HEK293 (cell line): ENCODE measurements around the gene ALG8.

Source experiments
- HOXC10 ChIP-seq: sonication (generic); formaldehyde crosslinking; IDR thresholded peaks from 2 replicates; pipeline ENCODE4 v1.8.1; 2023; ENCODE audit warnings: mild to moderate bottlenecking, missing genetic modification reagents
- KLF8 ChIP-seq: fragments of 450-650 bp; formaldehyde crosslinking; IDR thresholded peaks from 2 replicates; pipeline ENCODE4 v1.5.1; 2016; ENCODE audit warnings: missing biosample characterization, missing genetic modification characterization
- KLF9 ChIP-seq: fragments of 450-650 bp; formaldehyde crosslinking; IDR thresholded peaks from 2 replicates; pipeline ENCODE4 v1.5.1; 2016; ENCODE audit warnings: missing biosample characterization, missing genetic modification characterization, low read depth
- OSR2 ChIP-seq: fragments of 450-650 bp; formaldehyde crosslinking; IDR thresholded peaks from 2 replicates; pipeline ENCODE4 v1.5.1; 2016; ENCODE audit warnings: missing biosample characterization, missing genetic modification characterization
- PRDM4 ChIP-seq: fragments of 450-650 bp; formaldehyde crosslinking; IDR thresholded peaks from 2 replicates; pipeline ENCODE4 v1.5.1; 2017; ENCODE audit warnings: missing biosample characterization, missing genetic modification characterization
- SETDB1 ChIP-seq: IDR thresholded peaks from one replicate; pipeline ENCODE4 v1.6.1; 2017; ENCODE audit warnings: mild to moderate bottlenecking, low read length, moderate library complexity, mixed read lengths; ENCODE audit not compliant: insufficient read length
- TRIM28 ChIP-seq: IDR thresholded peaks from 2 replicates; pipeline ENCODE4 v1.6.1; 2011; ENCODE audit warnings: low read length, control low read depth, borderline replicate concordance
- WT1 ChIP-seq: fragments of 450-650 bp; formaldehyde crosslinking; IDR thresholded peaks from 2 replicates; pipeline ENCODE4 v1.5.1; 2016; ENCODE audit warnings: missing biosample characterization, missing genetic modification characterization
- YY2 ChIP-seq: fragments of 450-650 bp; formaldehyde crosslinking; IDR thresholded peaks from 2 replicates; pipeline ENCODE4 v1.5.1; 2016; ENCODE audit warnings: missing biosample characterization, missing genetic modification characterization
- ZBTB11 ChIP-seq: fragments of 450-650 bp; formaldehyde crosslinking; conservative IDR thresholded peaks from 2 replicates; pipeline ENCODE4 v1.5.1; 2016; ENCODE audit warnings: low read depth, missing biosample characterization, missing genetic modification characterization
- ZBTB7A ChIP-seq: fragments of 450-650 bp; formaldehyde crosslinking; IDR thresholded peaks from 2 replicates; pipeline ENCODE4 v1.5.1; 2016; ENCODE audit warnings: low read depth, missing biosample characterization, missing genetic modification characterization
- ZBTB8A ChIP-seq: fragments of 450-650 bp; formaldehyde crosslinking; IDR thresholded peaks from 2 replicates; pipeline ENCODE4 v1.5.1; 2016; ENCODE audit warnings: missing biosample characterization, missing genetic modification characterization
- ZFHX2 ChIP-seq: fragments of 450-650 bp; formaldehyde crosslinking; conservative IDR thresholded peaks from 2 replicates; pipeline ENCODE4 v1.5.1; 2016; ENCODE audit warnings: missing biosample characterization, missing genetic modification characterization
- ZFP3 ChIP-seq: fragments of 450-650 bp; formaldehyde crosslinking; IDR thresholded peaks from 2 replicates; pipeline ENCODE4 v1.5.1; 2016; ENCODE audit warnings: low read depth, missing biosample characterization, missing genetic modification characterization
- ZIC2 ChIP-seq: fragments of 450-650 bp; formaldehyde crosslinking; IDR thresholded peaks from 2 replicates; pipeline ENCODE4 v1.5.1; 2016; ENCODE audit warnings: missing biosample characterization, missing genetic modification characterization
- ZNF132 ChIP-seq: fragments of 450-650 bp; formaldehyde crosslinking; IDR thresholded peaks from 2 replicates; pipeline ENCODE4 v1.5.1; 2017; ENCODE audit warnings: missing biosample characterization, missing genetic modification characterization, borderline replicate concordance
- ZNF140 ChIP-seq: fragments of 450-650 bp; formaldehyde crosslinking; IDR thresholded peaks from 2 replicates; pipeline ENCODE4 v1.5.1; 2016; ENCODE audit warnings: missing biosample characterization, missing genetic modification characterization
- ZNF148 ChIP-seq: fragments of 450-650 bp; formaldehyde crosslinking; IDR thresholded peaks from 2 replicates; pipeline ENCODE4 v1.5.0; 2017; ENCODE audit warnings: missing biosample characterization, missing genetic modification characterization, borderline replicate concordance
- ZNF214 ChIP-seq: fragments of 450-650 bp; formaldehyde crosslinking; IDR thresholded peaks from 2 replicates; pipeline ENCODE4 v1.5.1; 2017; ENCODE audit warnings: missing biosample characterization, mild to moderate bottlenecking, missing genetic modification characterization, borderline replicate concordance
- ZNF239 ChIP-seq: fragments of 450-650 bp; formaldehyde crosslinking; IDR thresholded peaks from 2 replicates; pipeline ENCODE4 v1.5.1; 2016; ENCODE audit warnings: missing biosample characterization, missing genetic modification characterization
- ZNF48 ChIP-seq: fragments of 450-650 bp; formaldehyde crosslinking; IDR thresholded peaks from 2 replicates; pipeline ENCODE4 v1.5.1; 2016; ENCODE audit warnings: missing biosample characterization, missing genetic modification characterization
- ZNF501 ChIP-seq: fragments of 450-650 bp; formaldehyde crosslinking; IDR thresholded peaks from 2 replicates; pipeline ENCODE4 v1.5.1; 2016; ENCODE audit warnings: missing biosample characterization, missing genetic modification characterization
- ZNF510 ChIP-seq: fragments of 450-650 bp; formaldehyde crosslinking; IDR thresholded peaks from 2 replicates; pipeline ENCODE4 v1.5.1; 2018; ENCODE audit warnings: mild to moderate bottlenecking, missing genetic modification characterization, missing biosample characterization; ENCODE audit not compliant: insufficient replicate concordance
- ZNF521 ChIP-seq: fragments of 450-650 bp; formaldehyde crosslinking; IDR thresholded peaks from 2 replicates; pipeline ENCODE4 v1.5.1; 2017; ENCODE audit warnings: missing biosample characterization, mild to moderate bottlenecking, missing genetic modification characterization
- ZNF529 ChIP-seq: fragments of 450-650 bp; formaldehyde crosslinking; IDR thresholded peaks from 2 replicates; pipeline ENCODE4 v1.5.1; 2017; ENCODE audit warnings: missing genetic modification characterization, missing biosample characterization; ENCODE audit not compliant: insufficient replicate concordance
- ZNF596 ChIP-seq: fragments of 450-650 bp; IDR thresholded peaks from 2 replicates; pipeline ENCODE4 v1.5.0; 2018; ENCODE audit warnings: missing biosample characterization, mild to moderate bottlenecking, missing genetic modification characterization, moderate library complexity
- ZNF629 ChIP-seq: fragments of 450-650 bp; formaldehyde crosslinking; IDR thresholded peaks from 2 replicates; pipeline ENCODE4 v1.5.1; 2017; ENCODE audit warnings: missing biosample characterization, missing genetic modification characterization
- ZNF701 ChIP-seq: fragments of 450-650 bp; formaldehyde crosslinking; IDR thresholded peaks from 2 replicates; pipeline ENCODE4 v1.5.1; 2016; ENCODE audit warnings: missing biosample characterization, missing genetic modification characterization
- ZNF768 ChIP-seq: fragments of 450-650 bp; formaldehyde crosslinking; IDR thresholded peaks from 2 replicates; pipeline ENCODE4 v1.5.1; 2018; ENCODE audit warnings: missing biosample characterization, mild to moderate bottlenecking, missing genetic modification characterization
- TF ChIP-seq, protein P1 (sequence below): IDR thresholded peaks from 2 replicates; pipeline ENCODE4 v1.6.1; 2011; ENCODE audit warnings: mild to moderate bottlenecking, low read depth, low read length, borderline replicate concordance

Gene ALG8

DNA sequence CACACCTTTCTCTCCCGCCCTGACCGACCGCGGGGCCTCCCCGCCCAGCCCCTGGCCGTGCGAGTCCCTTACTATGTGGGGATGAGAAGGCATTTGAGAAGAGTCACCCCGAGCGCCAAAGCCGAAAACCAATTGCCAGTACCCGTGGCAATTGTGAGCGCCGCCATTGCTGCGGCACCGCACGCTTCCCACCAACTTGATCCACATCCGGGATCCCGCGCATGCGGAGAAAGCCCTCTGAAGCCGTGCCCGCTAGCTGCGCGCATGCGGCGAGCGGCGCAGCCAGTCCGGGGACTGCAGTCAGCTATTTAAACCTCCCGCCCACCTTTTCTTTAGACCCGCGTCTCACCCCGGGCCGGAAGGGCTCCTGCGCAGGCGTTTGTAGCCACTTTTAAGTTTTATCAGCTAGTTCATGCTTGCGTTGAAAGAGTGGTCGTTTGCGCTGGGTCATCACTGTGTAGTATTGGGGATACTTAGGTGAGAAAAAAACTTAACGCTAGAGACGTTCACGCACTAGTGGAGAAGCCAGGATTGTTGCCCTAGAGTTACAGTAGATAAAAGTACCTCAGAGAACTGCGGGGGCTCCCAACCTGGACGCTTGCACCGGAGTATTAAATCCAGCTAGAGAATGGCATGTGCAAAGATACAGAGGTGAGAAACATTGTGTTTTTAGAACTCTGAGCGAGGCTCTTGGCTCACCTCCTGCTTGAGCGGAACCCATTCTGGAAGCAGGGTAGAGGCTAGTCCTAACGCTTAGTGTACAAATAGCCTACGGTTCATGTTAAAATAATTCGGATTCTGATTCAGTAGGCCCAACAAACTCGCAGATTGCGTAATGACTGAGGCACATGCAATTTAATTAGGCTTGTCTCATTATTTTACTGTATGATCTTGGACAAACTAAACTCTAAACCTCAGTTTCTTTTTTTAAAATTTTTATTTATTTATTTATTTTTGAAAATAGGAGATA is at the start of gene ALG8 (continued):
- no peak for TF ChIP-seq PRDM4 (tag by site-specific recombination)
- TF ChIP-seq ZNF48: no peak
- TF ChIP-seq KLF8 (tag by site-specific recombination): no peak
- no peak for TF ChIP-seq ZNF239 (tag by site-specific recombination)
- 0 out of 2 replicates have a peak, but pooled peaks have one; percentile 35 for TF ChIP-seq TRIM28
- TF ChIP-seq, protein P1, sequence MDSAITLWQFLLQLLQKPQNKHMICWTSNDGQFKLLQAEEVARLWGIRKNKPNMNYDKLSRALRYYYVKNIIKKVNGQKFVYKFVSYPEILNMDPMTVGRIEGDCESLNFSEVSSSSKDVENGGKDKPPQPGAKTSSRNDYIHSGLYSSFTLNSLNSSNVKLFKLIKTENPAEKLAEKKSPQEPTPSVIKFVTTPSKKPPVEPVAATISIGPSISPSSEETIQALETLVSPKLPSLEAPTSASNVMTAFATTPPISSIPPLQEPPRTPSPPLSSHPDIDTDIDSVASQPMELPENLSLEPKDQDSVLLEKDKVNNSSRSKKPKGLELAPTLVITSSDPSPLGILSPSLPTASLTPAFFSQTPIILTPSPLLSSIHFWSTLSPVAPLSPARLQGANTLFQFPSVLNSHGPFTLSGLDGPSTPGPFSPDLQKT: no peak
- peak; percentile 74 for TF ChIP-seq ZFP3 (tag by site-specific recombination)
- TF ChIP-seq ZNF132 (tag by site-specific recombination): no peak
- TF ChIP-seq ZNF701 (tag by site-specific recombination): no peak
- no peak for TF ChIP-seq ZNF521 (tag by site-specific recombination)
- no peak for TF ChIP-seq WT1
- no peak for TF ChIP-seq OSR2 (tag by site-specific recombination)
- peak; percentile 66 for TF ChIP-seq ZFHX2 (tag by site-specific recombination)
- no peak for TF ChIP-seq ZNF140
- no peak for TF ChIP-seq ZNF768
- TF ChIP-seq ZNF529 (tag by site-specific recombination): no peak
- peak; percentile 40 for TF ChIP-seq SETDB1
- no peak for TF ChIP-seq ZNF596 (tag by site-specific recombination)
- peak; percentile 90 for TF ChIP-seq YY2 (tag by site-specific recombination)
- TF ChIP-seq ZNF501 (tag by site-specific recombination): peak; percentile 18; the same call in 1 of the 2 replicates
- TF ChIP-seq ZNF510: no peak
- TF ChIP-seq ZBTB8A: no peak
- no peak for TF ChIP-seq ZNF629 (tag by site-specific recombination)
- TF ChIP-seq ZIC2 (tag by site-specific recombination): 0 out of 2 replicates have a peak, but pooled peaks have one; percentile 26
- peak; percentile 65 for TF ChIP-seq ZBTB11 (tag by site-specific recombination)
- no peak for TF ChIP-seq ZNF148 (tag by site-specific recombination)
- no peak for TF ChIP-seq ZBTB7A (tag by site-specific recombination)
- no peak for TF ChIP-seq HOXC10 (CRISPR knock-in tag)
- no peak for TF ChIP-seq KLF9 (tag by site-specific recombination)
- TF ChIP-seq ZNF214 (tag by site-specific recombination): no peak
